IPS-20b (cell line): ENCODE data around the gene SLC16A11.

Source experiments
- H3K27ac ChIP-seq: one replicate; pipeline ENCODE4 v1.5.1; 2013; ENCODE audit warnings: low read length
- H3K27me3 ChIP-seq: 2 replicates; pipeline ENCODE4 v1.6.1; 2013; ENCODE audit warnings: mild to moderate bottlenecking, low read length, inconsistent platforms; ENCODE audit not compliant: insufficient read depth
- H3K36me3 ChIP-seq: 2 replicates; pipeline ENCODE4 v1.6.1; 2013; ENCODE audit warnings: low read depth, mild to moderate bottlenecking, inconsistent platforms, low read length, moderate library complexity; ENCODE audit not compliant: insufficient read depth
- H3K4me1 ChIP-seq: 2 replicates; pipeline ENCODE4 v1.6.1; 2013; ENCODE audit warnings: mild to moderate bottlenecking, control low read depth, inconsistent platforms, low read length, moderate library complexity; ENCODE audit not compliant: insufficient read depth
- H3K4me3 ChIP-seq: 2 replicates; pipeline ENCODE4 v1.5.1; 2013; ENCODE audit warnings: mild to moderate bottlenecking, low read length, inconsistent platforms
- H3K9ac ChIP-seq: 2 replicates; pipeline ENCODE4 v1.6.1; 2013; ENCODE audit warnings: low read depth, mild to moderate bottlenecking, inconsistent platforms, low read length, moderate library complexity
- H3K9me3 ChIP-seq: 2 replicates; pipeline ENCODE4 v1.6.1; 2013; ENCODE audit warnings: mild to moderate bottlenecking, low read depth, low read length, inconsistent platforms; ENCODE audit not compliant: insufficient read depth

SLC16A11 gene

GRCh38 chr17:7077911-7078546 is 34.1 kb upstream of the SLC16A11 start:
- no peaks in the 10 kb centered on the region for H3K27me3 ChIP-seq
- no peaks in the 10 kb centered on the region for H3K4me1 ChIP-seq
- H3K27ac ChIP-seq: no peak overlapping the region
- no peaks in the 10 kb centered on the region for H3K9me3 ChIP-seq
- H3K36me3 ChIP-seq: no peaks in the 10 kb centered on the region
- no peak overlapping the region for H3K4me3 ChIP-seq
- H3K9ac ChIP-seq: no peak overlapping the region

DNA sequence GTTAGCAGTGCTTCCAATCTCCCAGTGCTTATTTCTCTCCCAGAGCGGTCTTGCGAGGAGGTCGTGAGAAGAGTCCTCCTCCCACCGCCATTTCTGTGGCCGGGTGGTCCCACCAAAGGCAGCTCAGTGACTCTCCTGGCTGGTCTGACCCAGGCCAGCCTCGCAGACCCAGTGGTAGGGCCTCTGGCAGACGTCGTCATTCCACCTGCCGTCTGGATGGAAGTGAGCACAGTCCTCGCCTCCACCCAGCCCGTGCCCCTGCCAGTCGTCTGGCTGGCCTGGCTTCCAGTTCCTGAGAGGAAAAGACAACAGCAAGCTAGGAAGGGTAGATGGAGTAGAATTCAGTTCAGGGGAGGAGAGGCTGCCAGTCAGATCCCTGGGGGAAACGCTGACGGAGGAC is 31.0 kb upstream of the SLC16A11 start:
- Histone ChIP-seq H3K27ac (no peak overlapping the region), H3K27me3 (no peaks in the 10 kb centered on the region; the same call in 1 of the 2 replicates), H3K4me1 (no peaks in the 10 kb centered on the region), H3K9ac (no peak overlapping the region), H3K4me3 (no peak overlapping the region), H3K36me3 (no peaks in the 10 kb centered on the region), H3K9me3 (no peaks in the 10 kb centered on the region)

DNA sequence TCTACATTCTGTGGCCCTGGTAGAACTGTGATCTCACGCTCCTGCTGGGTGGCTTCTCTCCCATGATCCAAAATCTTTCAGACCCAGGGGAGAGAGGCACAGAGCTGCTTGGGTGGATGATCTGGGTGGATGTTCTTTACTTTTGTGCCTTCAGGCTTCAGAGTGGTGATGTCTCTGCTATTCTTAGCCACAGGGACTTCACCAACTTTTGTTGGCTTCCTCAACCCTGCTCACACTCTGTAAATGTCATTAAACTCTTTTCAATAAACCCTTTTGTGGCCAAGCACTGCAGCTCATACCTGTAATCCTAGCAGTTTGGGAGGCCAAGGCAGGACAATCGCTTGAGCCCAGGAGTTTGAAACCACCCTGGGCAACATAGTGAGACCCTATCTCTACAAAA is 28.5 kb upstream of the SLC16A11 start:
- Histone ChIP-seq H3K4me3 (no peak overlapping the region), H3K27me3 (no peaks in the 10 kb centered on the region; the same call in 1 of the 2 replicates), H3K9ac (no peak overlapping the region), H3K9me3 (peaks cover 11% of the 10 kb centered on the region), H3K27ac (no peak overlapping the region), H3K36me3 (no peaks in the 10 kb centered on the region), H3K4me1 (no peaks in the 10 kb centered on the region)

GRCh38 chr17:7070712-7071111 is 26.8 kb upstream of the SLC16A11 start:
- H3K9ac ChIP-seq: no peak overlapping the region
- no peaks in the 10 kb centered on the region; the same call in 1 of the 2 replicates for H3K27me3 ChIP-seq
- H3K36me3 ChIP-seq: no peaks in the 10 kb centered on the region
- peaks cover 16% of the 10 kb centered on the region for H3K9me3 ChIP-seq
- no peak overlapping the region for H3K27ac ChIP-seq
- H3K4me1 ChIP-seq: no peaks in the 10 kb centered on the region
- H3K4me3 ChIP-seq: no peak overlapping the region

- Histone ChIP-seq H3K4me1 (no peaks in the 10 kb centered on the region), H3K9ac (no peak overlapping the region), H3K27me3 (no peaks in the 10 kb centered on the region; the same call in 1 of the 2 replicates), H3K9me3 (peaks cover 16% of the 10 kb centered on the region), H3K36me3 (no peaks in the 10 kb centered on the region), H3K4me3 (no peak overlapping the region), H3K27ac (no peak overlapping the region)
Observed at GRCh38 chr17:7068268-7068667, 24.4 kb upstream of the SLC16A11 start.

- Histone ChIP-seq H3K27me3 (no peaks in the 10 kb centered on the region; the same call in 1 of the 2 replicates), H3K4me1 (no peaks in the 10 kb centered on the region), H3K4me3 (no peak overlapping the region), H3K9me3 (peaks cover 16% of the 10 kb centered on the region), H3K9ac (no peak overlapping the region), H3K36me3 (no peaks in the 10 kb centered on the region), H3K27ac (no peak overlapping the region)
Observed at GRCh38 chr17:7067198-7067597, 23.3 kb upstream of the SLC16A11 start.

DNA sequence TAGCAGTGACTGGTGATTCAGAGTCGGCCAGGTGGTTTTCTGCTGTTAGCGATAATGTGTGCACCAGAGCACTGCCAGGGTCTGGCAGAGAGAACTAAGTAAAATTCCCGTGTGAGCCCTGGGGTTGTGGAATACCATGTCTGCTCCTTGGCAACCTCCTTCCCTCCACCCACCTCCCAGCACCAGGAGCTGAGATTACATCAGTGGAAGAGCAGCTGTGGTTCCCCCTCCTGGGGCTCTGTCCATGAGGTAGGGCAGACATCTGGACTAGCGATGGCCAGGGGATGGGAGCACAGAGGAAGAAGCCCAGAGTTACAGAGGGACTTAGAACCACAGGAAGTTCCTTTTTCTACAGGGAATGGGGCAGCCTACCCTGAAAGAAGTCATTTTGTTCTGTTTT is 20.4 kb upstream of the SLC16A11 start:
- Histone ChIP-seq H3K4me1 (no peaks in the 10 kb centered on the region), H3K27ac (no peak overlapping the region), H3K27me3 (no peaks in the 10 kb centered on the region)

DNA sequence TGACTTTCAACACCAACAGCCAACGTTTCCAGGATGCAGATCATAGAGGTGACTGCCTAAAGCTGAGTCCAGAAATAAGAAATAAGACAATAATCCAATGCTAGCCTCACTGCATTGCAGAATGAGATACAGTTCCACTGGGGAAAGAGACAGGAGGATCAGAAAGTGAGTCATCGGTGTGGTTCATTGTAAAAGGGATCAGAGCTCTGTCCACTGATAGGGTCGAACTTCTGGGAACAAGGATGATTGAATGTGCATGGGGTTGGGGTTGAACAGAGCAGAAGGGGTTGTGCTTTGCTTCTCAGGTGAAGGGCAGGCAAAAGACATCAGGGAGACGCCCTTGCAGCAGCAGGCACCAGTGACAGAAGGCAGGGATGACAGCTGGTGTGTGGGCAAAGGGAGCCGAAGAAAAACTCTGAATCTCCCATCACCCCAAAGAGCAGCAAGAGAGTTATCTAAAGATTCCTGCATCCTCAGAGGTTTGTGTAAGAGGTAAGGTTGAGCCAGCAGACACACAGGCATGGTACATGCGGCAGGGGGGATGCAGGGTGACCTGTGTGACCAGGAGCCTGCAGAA is 19.7 kb upstream of the SLC16A11 start:
- no peaks in the 10 kb centered on the region for H3K27me3 ChIP-seq
- no peak overlapping the region for H3K27ac ChIP-seq

More for the DNA sequence above, 20.4 kb upstream of the SLC16A11 start:
- Histone ChIP-seq H3K4me3 (no peak overlapping the region), H3K36me3 (no peaks in the 10 kb centered on the region), H3K9ac (no peak overlapping the region), H3K9me3 (peaks cover 16% of the 10 kb centered on the region)

GRCh38 chr17:7060165-7060891 is 16.4 kb upstream of the SLC16A11 start:
- H3K27me3 ChIP-seq: no peaks in the 10 kb centered on the region
- H3K27ac ChIP-seq: no peak overlapping the region
- H3K4me1 ChIP-seq: no peaks in the 10 kb centered on the region
- no peaks in the 10 kb centered on the region for H3K9me3 ChIP-seq
- no peak overlapping the region for H3K9ac ChIP-seq
- H3K4me3 ChIP-seq: no peak overlapping the region
- no peaks in the 10 kb centered on the region for H3K36me3 ChIP-seq

More for the DNA sequence above, 19.7 kb upstream of the SLC16A11 start:
- no peak overlapping the region for H3K9ac ChIP-seq
- peaks cover 16% of the 10 kb centered on the region for H3K9me3 ChIP-seq
- no peaks in the 10 kb centered on the region for H3K4me1 ChIP-seq
- no peak overlapping the region for H3K4me3 ChIP-seq
- H3K36me3 ChIP-seq: no peaks in the 10 kb centered on the region

- no peak overlapping the region for H3K9ac ChIP-seq
- no peak overlapping the region for H3K4me3 ChIP-seq
- H3K27me3 ChIP-seq: no peaks in the 10 kb centered on the region
- H3K4me1 ChIP-seq: no peaks in the 10 kb centered on the region
- H3K27ac ChIP-seq: no peak overlapping the region
- no peaks in the 10 kb centered on the region for H3K9me3 ChIP-seq
- H3K36me3 ChIP-seq: no peaks in the 10 kb centered on the region
Observed at GRCh38 chr17:7058831-7059447, 15.0 kb upstream of the SLC16A11 start.

GRCh38 chr17:7056386-7056785 is 12.5 kb upstream of the SLC16A11 start:
- Histone ChIP-seq H3K36me3 (no peaks in the 10 kb centered on the region), H3K9ac (no peak overlapping the region), H3K4me3 (no peak overlapping the region), H3K9me3 (no peaks in the 10 kb centered on the region), H3K27ac (no peak overlapping the region), H3K27me3 (no peaks in the 10 kb centered on the region), H3K4me1 (no peaks in the 10 kb centered on the region)
